ENCODE data around the gene PTMS. TPM values are rescaled to one million over a fixed set of nuclear protein-coding genes. Genes with fewer than 3 reads are reported as not detected.

PTMS gene
- total and polyA plus RNA-seq, 2 donors from 2014 or later, result 269 to 590 TPM

- FAIRE-seq (no peak), DNase-seq (no peak)
- intact Hi-C loops (cut with DNase I), result loop anchor here (10.0 kb wide), 1 partner anchor 65 kb away; the partner anchor contains the start of genes GPR162 and P3H3
- TF ChIP-seq, protein P1, sequence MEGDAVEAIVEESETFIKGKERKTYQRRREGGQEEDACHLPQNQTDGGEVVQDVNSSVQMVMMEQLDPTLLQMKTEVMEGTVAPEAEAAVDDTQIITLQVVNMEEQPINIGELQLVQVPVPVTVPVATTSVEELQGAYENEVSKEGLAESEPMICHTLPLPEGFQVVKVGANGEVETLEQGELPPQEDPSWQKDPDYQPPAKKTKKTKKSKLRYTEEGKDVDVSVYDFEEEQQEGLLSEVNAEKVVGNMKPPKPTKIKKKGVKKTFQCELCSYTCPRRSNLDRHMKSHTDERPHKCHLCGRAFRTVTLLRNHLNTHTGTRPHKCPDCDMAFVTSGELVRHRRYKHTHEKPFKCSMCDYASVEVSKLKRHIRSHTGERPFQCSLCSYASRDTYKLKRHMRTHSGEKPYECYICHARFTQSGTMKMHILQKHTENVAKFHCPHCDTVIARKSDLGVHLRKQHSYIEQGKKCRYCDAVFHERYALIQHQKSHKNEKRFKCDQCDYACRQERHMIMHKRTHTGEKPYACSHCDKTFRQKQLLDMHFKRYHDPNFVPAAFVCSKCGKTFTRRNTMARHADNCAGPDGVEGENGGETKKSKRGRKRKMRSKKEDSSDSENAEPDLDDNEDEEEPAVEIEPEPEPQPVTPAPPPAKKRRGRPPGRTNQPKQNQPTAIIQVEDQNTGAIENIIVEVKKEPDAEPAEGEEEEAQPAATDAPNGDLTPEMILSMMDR (IDR thresholded peaks at IDR 0.05; ENCODE audit: borderline replicate concordance, extremely low read depth, insufficient read depth), result no peak
- no peaks in the 10 kb centered on the region for H3K27me3 ChIP-seq (ENCODE audit: control insufficient read depth, insufficient read depth, low read length)
- H3K36me3 ChIP-seq (ENCODE audit: control insufficient read depth in 2 of 3, insufficient read depth in 3 of 3, low read length in 3 of 3), result no peaks in the 10 kb centered on the region
- no peaks in the 10 kb centered on the region for H3K9me3 ChIP-seq (ENCODE audit: control insufficient read depth in 2 of 3, insufficient read depth in 1 of 3, low read length in 3 of 3)
- no peak overlapping the region for H3K9ac ChIP-seq (ENCODE audit: low read length in 3 of 3)
- no peak overlapping the region for H3K4me3 ChIP-seq (ENCODE audit: low read length in 3 of 3)
- H3K4me1 ChIP-seq (ENCODE audit: control insufficient read depth in 2 of 3, insufficient read depth in 2 of 3, low read depth in 1 of 3, low read length in 3 of 3), result peaks cover 2 to 11% (median 7%) of the 10 kb centered on the region in 3 donors
- H3K27ac ChIP-seq (ENCODE audit: low read depth in 2 of 2, low read length in 2 of 2), result no peak overlapping the region
Observed at GRCh38 chr12:6759741-6760140, 6.4 kb upstream of the PTMS start.

DNA sequence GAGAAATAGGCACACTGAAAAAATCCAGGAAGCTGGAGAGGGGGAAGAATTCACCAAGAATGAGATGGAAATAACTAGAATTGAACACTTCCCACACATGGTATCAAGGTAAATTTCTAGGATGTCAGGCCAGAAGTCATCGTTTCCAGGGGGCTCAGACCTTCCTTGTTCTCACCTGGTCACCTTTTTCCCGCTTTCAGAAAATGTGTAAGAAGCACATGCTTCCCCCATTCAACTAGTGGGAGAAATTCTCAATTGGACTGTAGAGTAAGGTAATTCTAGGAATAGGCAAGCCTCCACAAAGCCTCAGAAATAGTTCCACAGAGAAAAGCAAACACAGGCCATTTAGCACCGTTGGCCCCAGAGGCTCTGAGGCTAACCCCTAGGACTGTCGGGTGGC, 2.8 kb upstream of the PTMS start:
- TF ChIP-seq, protein P1 (IDR thresholded peaks at IDR 0.05; ENCODE audit: borderline replicate concordance, extremely low read depth, insufficient read depth), result no peak
- intact Hi-C loops (cut with DNase I), result no loop called here
- no peaks in the 10 kb centered on the region for H3K36me3 ChIP-seq (ENCODE audit: control insufficient read depth in 2 of 3, insufficient read depth in 3 of 3, low read length in 3 of 3)
- peak overlapping the region in 2 of 3 donors; percentile 71 to 78 for H3K9ac ChIP-seq (ENCODE audit: low read length in 3 of 3)
- FAIRE-seq, result no peak
- peak overlapping the region; percentile 90 to 99 for H3K27ac ChIP-seq (ENCODE audit: low read depth in 2 of 2, low read length in 2 of 2)
- H3K27me3 ChIP-seq (ENCODE audit: control insufficient read depth, insufficient read depth, low read length), result no peaks in the 10 kb centered on the region
- peak overlapping the region; percentile 8 to 36 (median 33) for H3K4me3 ChIP-seq (ENCODE audit: low read length in 3 of 3)
- DNase-seq, result no peak
- H3K4me1 ChIP-seq (ENCODE audit: control insufficient read depth in 2 of 3, insufficient read depth in 2 of 3, low read depth in 1 of 3, low read length in 3 of 3), result peaks cover 2 to 26% (median 20%) of the 10 kb centered on the region in 3 donors
- H3K9me3 ChIP-seq (ENCODE audit: control insufficient read depth in 2 of 3, insufficient read depth in 1 of 3, low read length in 3 of 3), result no peaks in the 10 kb centered on the region

- Histone ChIP-seq H3K9me3 (ENCODE audit: control insufficient read depth in 2 of 3, insufficient read depth in 1 of 3, low read length in 3 of 3) (no peaks in the 10 kb centered on the region), H3K4me3 (ENCODE audit: low read length in 3 of 3) (peak overlapping the region; percentile 26 to 36 (median 33)), H3K4me1 (ENCODE audit: control insufficient read depth in 2 of 3, insufficient read depth in 2 of 3, low read depth in 1 of 3, low read length in 3 of 3) (peaks cover 5 to 30% (median 25%) of the 10 kb centered on the region in 3 donors), H3K36me3 (ENCODE audit: control insufficient read depth in 2 of 3, insufficient read depth in 3 of 3, low read length in 3 of 3) (peaks cover 0 to 2% (median 0%) of the 10 kb centered on the region in 3 donors), H3K27ac (ENCODE audit: low read depth in 2 of 2, low read length in 2 of 2) (peak overlapping the region; percentile 90 to 99), H3K9ac (ENCODE audit: low read length in 3 of 3) (peak overlapping the region; percentile 9 to 78 (median 71)), H3K27me3 (ENCODE audit: control insufficient read depth, insufficient read depth, low read length) (no peaks in the 10 kb centered on the region)
- TF ChIP-seq, protein P1 (IDR thresholded peaks at IDR 0.05; ENCODE audit: borderline replicate concordance, extremely low read depth, insufficient read depth), result no peak
- intact Hi-C loops (cut with DNase I), result no loop called here
- FAIRE-seq, result peak; percentile 97
- DNase-seq, result peak; percentile 98 to 99 (median 98)
Observed at GRCh38 chr12:6764011-6764828, 1.9 kb upstream of the PTMS start.

Measured in kidney (tissue), 14 donors.